HCT116 (cell line): Measurements from ENCODE around the gene MEIKIN. TPM values are rescaled to one million over a fixed set of nuclear protein-coding genes. Genes with fewer than 3 reads are reported as not detected.

Experiments
- ATAC-seq: fragments of 200-7000 bp; cut with Tn5 transposase; 2 replicates; pipeline ENCODE4 v1.9.1; 2020; ENCODE audit warnings: mild to moderate bottlenecking, moderate library complexity
- BruUV-seq: library from RNA; stranded (reverse); fragments of 400-500 nt; replicated peaks from 2 replicates; lab custom pipeline; 2021; lab: Mats Ljungman, UMichigan
- CTCF ChIA-PET: fragments of 300-600 bp; sonication (Branson Sonifier 250); formaldehyde crosslinking; loops from one replicate; lab custom pipeline; 2021; ENCODE audit warnings: antibody characterized with exemption; lab: Charles Lee
- POLR2A ChIA-PET: fragments of 300-600, 350-600 bp; sonication (Branson Sonifier 250); formaldehyde crosslinking; loops from one replicate; lab custom pipeline; 2021; ENCODE audit warnings: antibody characterized with exemption; lab: Charles Lee
- RAD21 ChIA-PET, 2 experiments: fragments of 300-600 bp; sonication (Branson Sonifier 250); formaldehyde crosslinking; loops; one replicate each; lab custom pipeline; 2023; ENCODE audit warnings: low total read pairs in 2 of 2; ENCODE audit not compliant: uncharacterized antibody in 2 of 2, unreplicated experiment in 2 of 2, low non-redundant PET in 1 of 2; lab: Charles Lee
- DNase-seq: peaks from one replicate; pipeline ENCODE4 v3.0.0-alpha.2; 2010; ENCODE audit warnings: low read depth, low spot score
- H2AFZ ChIP-seq: fragments of 200-600 bp; shearing (Covaris generic), sonication (generic); 2 replicates; pipeline ENCODE4 v1.6.1; 2017; ENCODE audit warnings: low read depth, mixed run types, mixed read lengths, antibody characterized with exemption, low read length; ENCODE audit not compliant: poor library complexity, severe bottlenecking
- H3K27ac ChIP-seq: 2 replicates; pipeline ENCODE4 v1.5.1; 2012; ENCODE audit warnings: low read depth, low read length
- H3K27me3 ChIP-seq: fragments of 200-600 bp; sonication (generic); 2 replicates; pipeline ENCODE4 v1.6.1; 2016; ENCODE audit warnings: mixed run types, low read length, mixed read lengths; ENCODE audit not compliant: insufficient read depth
- H3K36me3 ChIP-seq, 2 experiments: fragments of 200-500 bp in 1 of 2; fragments of 200-600 bp in 1 of 2; sonication (Bioruptor generic) in 1 of 2; sonication (generic) in 1 of 2; 2 replicates each; pipeline versions ENCODE4 v1.5.1 to v1.6.1; 2014 to 2016; ENCODE audit warnings: low read length in 2 of 2, inconsistent platforms in 1 of 2, mixed read lengths in 1 of 2, mixed run types in 1 of 2; ENCODE audit not compliant: insufficient read depth in 2 of 2, control insufficient read depth in 1 of 2
- H3K4me1 ChIP-seq, 2 experiments: fragments of 200-600 bp in 1 of 2; sonication (generic) in 1 of 2; 2 replicates each; pipeline versions ENCODE4 v1.5.1 to v1.6.1; 2012 to 2017; ENCODE audit warnings: low read length in 2 of 2, inconsistent platforms in 1 of 2, mild to moderate bottlenecking in 1 of 2, mixed read lengths in 1 of 2, mixed run types in 1 of 2, moderate library complexity in 1 of 2; ENCODE audit not compliant: insufficient read depth in 2 of 2, control insufficient read depth in 1 of 2
- H3K4me2 ChIP-seq: fragments of 200-600 bp; sonication (generic); 2 replicates; pipeline ENCODE4 v1.6.1; 2017; ENCODE audit warnings: mixed run types, low read length, mixed read lengths
- H3K4me3 ChIP-seq, 2 experiments: fragments of 200-600 bp in 1 of 2; sonication (generic) in 1 of 2; replicated peaks in 1 of 2; 2 replicates each; pipeline ENCODE4 v1.5.1; 2011 to 2016; ENCODE audit warnings: low read length in 2 of 2, control low read depth in 1 of 2, low read depth in 1 of 2, mild to moderate bottlenecking in 1 of 2, mixed read lengths in 1 of 2, mixed run types in 1 of 2
- H3K79me2 ChIP-seq: fragments of 200-600 bp; sonication (generic); 2 replicates; pipeline ENCODE4 v1.6.1; 2017; ENCODE audit warnings: mild to moderate bottlenecking, mixed run types, low read length, moderate library complexity, mixed read lengths; ENCODE audit not compliant: insufficient read depth
- H3K9ac ChIP-seq: fragments of 200-600 bp; sonication (generic); 2 replicates; pipeline ENCODE4 v1.6.1; 2016; ENCODE audit warnings: low read length, mixed read lengths
- H3K9me2 ChIP-seq: fragments of 200-600 bp; sonication (generic), shearing (Covaris generic); 2 replicates; pipeline ENCODE4 v1.6.1; 2017; ENCODE audit warnings: mixed run types, mild to moderate bottlenecking, moderate library complexity; ENCODE audit not compliant: insufficient read depth
- H3K9me3 ChIP-seq, 2 experiments: fragments of 200-500 bp in 1 of 2; fragments of 200-600 bp in 1 of 2; sonication (Bioruptor generic) in 1 of 2; sonication (generic) in 1 of 2; 2 replicates each; pipeline ENCODE4 v1.6.1; 2014 to 2017; ENCODE audit warnings: low read length in 2 of 2, mixed read lengths in 2 of 2, inconsistent platforms in 1 of 2, low read depth in 1 of 2, mild to moderate bottlenecking in 1 of 2, mixed run types in 1 of 2, moderate library complexity in 1 of 2; ENCODE audit not compliant: control insufficient read depth in 1 of 2, insufficient read depth in 1 of 2
- H4K20me1 ChIP-seq: fragments of 200-600 bp; sonication (generic), shearing (Covaris generic); 2 replicates; pipeline ENCODE4 v1.6.1; 2017; ENCODE audit warnings: mixed run types, mild to moderate bottlenecking, moderate library complexity; ENCODE audit not compliant: insufficient read depth
- CBX3 ChIP-seq: IDR thresholded peaks from 2 replicates; pipeline ENCODE4 v1.6.1; 2012; ENCODE audit warnings: low read depth
- ELF1 ChIP-seq: IDR thresholded peaks from 2 replicates; pipeline ENCODE4 v1.6.1; 2012; ENCODE audit warnings: low read depth, borderline replicate concordance
- EZH2 ChIP-seq: fragments of 200-600 bp; sonication (generic); IDR thresholded peaks from 2 replicates; pipeline ENCODE4 v1.6.1; 2017; ENCODE audit warnings: antibody characterized with exemption, mixed run types
- EZH2phosphoT487 ChIP-seq: fragments of 200-600 bp; IDR thresholded peaks from 2 replicates; pipeline ENCODE4 v1.6.1; 2018; ENCODE audit warnings: antibody characterized with exemption, borderline replicate concordance
- FOSL1 ChIP-seq: IDR thresholded peaks from 2 replicates; pipeline ENCODE4 v1.6.1; 2012; ENCODE audit warnings: low read depth
- JUND ChIP-seq: IDR thresholded peaks from 2 replicates; pipeline ENCODE4 v1.6.1; 2012
- POLR2A ChIP-seq: IDR thresholded peaks from 2 replicates; pipeline ENCODE4 v1.7.0; 2011; ENCODE audit warnings: borderline replicate concordance; ENCODE audit not compliant: insufficient read depth, insufficient read length; ENCODE audit errors: extremely low read depth
- POLR2AphosphoS5 ChIP-seq: IDR thresholded peaks from 2 replicates; pipeline ENCODE4 v1.6.1; 2011; ENCODE audit warnings: mild to moderate bottlenecking, low read depth, low read length, moderate library complexity
- RAD21 ChIP-seq: IDR thresholded peaks from 2 replicates; pipeline ENCODE4 v1.6.1; 2012; ENCODE audit warnings: low read depth, mild to moderate bottlenecking
- SP1 ChIP-seq: IDR thresholded peaks from 2 replicates; pipeline ENCODE4 v1.6.1; 2012; ENCODE audit warnings: low read depth
- SRF ChIP-seq: IDR thresholded peaks from 2 replicates; pipeline ENCODE4 v1.6.1; 2012; ENCODE audit warnings: low read depth
- TCF7L2 ChIP-seq: IDR thresholded peaks from 2 replicates; pipeline ENCODE4 v1.7.0; 2011; ENCODE audit warnings: borderline replicate concordance, inconsistent platforms; ENCODE audit not compliant: insufficient read depth, insufficient read length; ENCODE audit errors: extremely low read depth
- YY1 ChIP-seq: IDR thresholded peaks from 2 replicates; pipeline ENCODE4 v1.6.1; 2011; ENCODE audit warnings: low read length, low read depth, moderate library complexity, mild to moderate bottlenecking; ENCODE audit not compliant: insufficient replicate concordance; ENCODE audit errors: extremely low read depth
- ZFX ChIP-seq: fragments of 450-650 bp; IDR thresholded peaks from 2 replicates; pipeline ENCODE4 v1.6.1; 2017
- intact Hi-C: fragments of 100-400 bp; cut with micrococcal nuclease; formaldehyde crosslinking; loops from 2 replicates; pipeline ENCODE4 v1.10.0; 2022
- total RNA-seq: library from RNA; stranded (reverse); gene quantifications from one replicate; pipeline ENCODE4 v1.2.1, GENCODE V29; 2021; ENCODE audit not compliant: unreplicated experiment
- TF ChIP-seq, protein P1 (sequence below): IDR thresholded peaks from 2 replicates; pipeline ENCODE4 v1.6.1; 2012
- TF ChIP-seq, protein P2 (sequence below): IDR thresholded peaks from 2 replicates; pipeline ENCODE4 v1.6.1; 2011; ENCODE audit warnings: mild to moderate bottlenecking, low read length, moderate library complexity; ENCODE audit not compliant: insufficient replicate concordance; ENCODE audit errors: extremely low read depth
- TF ChIP-seq, protein P3 (sequence below): IDR thresholded peaks from 2 replicates; pipeline ENCODE4 v1.6.1; 2012; ENCODE audit warnings: low read depth
- TF ChIP-seq, protein P4 (sequence below): IDR thresholded peaks from 2 replicates; pipeline ENCODE4 v1.6.1; 2012

The MEIKIN gene
- total RNA-seq, 1 experiment from 2014 or later, result not detected

DNA sequence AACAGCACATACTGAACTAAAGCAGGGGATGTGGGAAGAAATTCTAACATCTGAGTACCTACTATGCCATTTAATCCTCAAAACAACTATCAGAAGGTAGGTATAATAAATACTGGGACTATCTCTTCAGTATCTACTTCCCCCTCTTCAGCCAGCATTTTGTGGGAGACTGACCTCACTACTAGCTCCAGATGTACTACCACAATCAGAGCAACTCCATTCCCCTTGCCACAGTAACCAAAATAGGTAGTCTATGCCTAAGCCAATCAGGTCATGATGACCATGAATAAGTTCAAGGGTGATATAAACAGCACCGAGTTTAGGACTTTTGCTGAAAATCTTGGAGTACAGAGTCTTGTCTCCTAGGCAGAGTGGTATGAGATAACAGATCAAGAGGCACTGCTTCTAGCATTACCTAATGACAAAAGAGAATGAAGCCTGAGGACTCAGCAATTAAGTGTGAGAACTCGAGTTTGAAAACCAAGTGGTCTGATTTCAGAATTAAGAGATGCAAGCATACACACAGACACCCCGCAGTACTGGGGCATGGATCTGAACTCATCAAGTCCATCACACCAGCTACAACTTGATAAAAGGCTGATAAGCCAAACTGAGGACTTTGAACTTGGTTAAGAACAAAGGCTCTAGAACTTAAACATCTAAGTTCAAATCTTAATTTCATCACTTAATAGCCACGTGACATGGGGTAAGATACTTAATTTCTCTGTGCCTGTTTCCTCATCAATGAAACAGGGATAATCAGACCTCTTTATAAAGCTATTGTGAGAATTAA is 158.4 kb downstream of the MEIKIN start (continued):
- no peak for TF ChIP-seq RAD21
- TF ChIP-seq EZH2phosphoT487, result no peak
- TF ChIP-seq, protein P1, sequence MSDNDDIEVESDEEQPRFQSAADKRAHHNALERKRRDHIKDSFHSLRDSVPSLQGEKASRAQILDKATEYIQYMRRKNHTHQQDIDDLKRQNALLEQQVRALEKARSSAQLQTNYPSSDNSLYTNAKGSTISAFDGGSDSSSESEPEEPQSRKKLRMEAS, result no peak
- no peak for TF ChIP-seq POLR2AphosphoS5
- TF ChIP-seq ZFX, result no peak
- TF ChIP-seq EZH2, result no peak
- TF ChIP-seq CBX3, result no peak
- TF ChIP-seq, protein P2, sequence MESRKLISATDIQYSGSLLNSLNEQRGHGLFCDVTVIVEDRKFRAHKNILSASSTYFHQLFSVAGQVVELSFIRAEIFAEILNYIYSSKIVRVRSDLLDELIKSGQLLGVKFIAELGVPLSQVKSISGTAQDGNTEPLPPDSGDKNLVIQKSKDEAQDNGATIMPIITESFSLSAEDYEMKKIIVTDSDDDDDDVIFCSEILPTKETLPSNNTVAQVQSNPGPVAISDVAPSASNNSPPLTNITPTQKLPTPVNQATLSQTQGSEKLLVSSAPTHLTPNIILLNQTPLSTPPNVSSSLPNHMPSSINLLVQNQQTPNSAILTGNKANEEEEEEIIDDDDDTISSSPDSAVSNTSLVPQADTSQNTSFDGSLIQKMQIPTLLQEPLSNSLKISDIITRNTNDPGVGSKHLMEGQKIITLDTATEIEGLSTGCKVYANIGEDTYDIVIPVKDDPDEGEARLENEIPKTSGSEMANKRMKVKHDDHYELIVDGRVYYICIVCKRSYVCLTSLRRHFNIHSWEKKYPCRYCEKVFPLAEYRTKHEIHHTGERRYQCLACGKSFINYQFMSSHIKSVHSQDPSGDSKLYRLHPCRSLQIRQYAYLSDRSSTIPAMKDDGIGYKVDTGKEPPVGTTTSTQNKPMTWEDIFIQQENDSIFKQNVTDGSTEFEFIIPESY, result no peak
- no peak for TF ChIP-seq YY1
- no peak for TF ChIP-seq ELF1
- no peak for TF ChIP-seq TCF7L2
- no peak for TF ChIP-seq SP1
- TF ChIP-seq JUND, result no peak
- TF ChIP-seq SRF, result no peak
- TF ChIP-seq, all 23 proteins: peak for 0

- H3K36me3 ChIP-seq, result no peaks in the 10 kb centered on the region
- no peaks in the 10 kb centered on the region for H3K27me3 ChIP-seq
- peaks cover 87% of the 10 kb centered on the region for H3K79me2 ChIP-seq
- intact Hi-C loops, result no loop called here
- RAD21 ChIA-PET, result no interaction called here
- BruUV-seq, result no TSS peak
- H3K4me1 ChIP-seq, result no peaks in the 10 kb centered on the region
- no peaks in the 10 kb centered on the region for H3K9me2 ChIP-seq
- POLR2A ChIA-PET, result no interaction called here
- DNase-seq, result no peak
- no peak for TF ChIP-seq EZH2
- TF ChIP-seq, protein P3, sequence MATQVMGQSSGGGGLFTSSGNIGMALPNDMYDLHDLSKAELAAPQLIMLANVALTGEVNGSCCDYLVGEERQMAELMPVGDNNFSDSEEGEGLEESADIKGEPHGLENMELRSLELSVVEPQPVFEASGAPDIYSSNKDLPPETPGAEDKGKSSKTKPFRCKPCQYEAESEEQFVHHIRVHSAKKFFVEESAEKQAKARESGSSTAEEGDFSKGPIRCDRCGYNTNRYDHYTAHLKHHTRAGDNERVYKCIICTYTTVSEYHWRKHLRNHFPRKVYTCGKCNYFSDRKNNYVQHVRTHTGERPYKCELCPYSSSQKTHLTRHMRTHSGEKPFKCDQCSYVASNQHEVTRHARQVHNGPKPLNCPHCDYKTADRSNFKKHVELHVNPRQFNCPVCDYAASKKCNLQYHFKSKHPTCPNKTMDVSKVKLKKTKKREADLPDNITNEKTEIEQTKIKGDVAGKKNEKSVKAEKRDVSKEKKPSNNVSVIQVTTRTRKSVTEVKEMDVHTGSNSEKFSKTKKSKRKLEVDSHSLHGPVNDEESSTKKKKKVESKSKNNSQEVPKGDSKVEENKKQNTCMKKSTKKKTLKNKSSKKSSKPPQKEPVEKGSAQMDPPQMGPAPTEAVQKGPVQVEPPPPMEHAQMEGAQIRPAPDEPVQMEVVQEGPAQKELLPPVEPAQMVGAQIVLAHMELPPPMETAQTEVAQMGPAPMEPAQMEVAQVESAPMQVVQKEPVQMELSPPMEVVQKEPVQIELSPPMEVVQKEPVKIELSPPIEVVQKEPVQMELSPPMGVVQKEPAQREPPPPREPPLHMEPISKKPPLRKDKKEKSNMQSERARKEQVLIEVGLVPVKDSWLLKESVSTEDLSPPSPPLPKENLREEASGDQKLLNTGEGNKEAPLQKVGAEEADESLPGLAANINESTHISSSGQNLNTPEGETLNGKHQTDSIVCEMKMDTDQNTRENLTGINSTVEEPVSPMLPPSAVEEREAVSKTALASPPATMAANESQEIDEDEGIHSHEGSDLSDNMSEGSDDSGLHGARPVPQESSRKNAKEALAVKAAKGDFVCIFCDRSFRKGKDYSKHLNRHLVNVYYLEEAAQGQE, result no peak
- TF ChIP-seq, protein P1, result no peak
- TF ChIP-seq CBX3, result no peak
- TF ChIP-seq, protein P4, sequence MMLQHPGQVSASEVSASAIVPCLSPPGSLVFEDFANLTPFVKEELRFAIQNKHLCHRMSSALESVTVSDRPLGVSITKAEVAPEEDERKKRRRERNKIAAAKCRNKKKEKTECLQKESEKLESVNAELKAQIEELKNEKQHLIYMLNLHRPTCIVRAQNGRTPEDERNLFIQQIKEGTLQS, result no peak
- TF ChIP-seq EZH2phosphoT487, result no peak
- no peak for TF ChIP-seq POLR2AphosphoS5
- TF ChIP-seq RAD21, result no peak
- no peak for TF ChIP-seq ELF1
- TF ChIP-seq POLR2A, result no peak
- no peak for TF ChIP-seq FOSL1
- TF ChIP-seq YY1, result no peak
- TF ChIP-seq JUND, result no peak
- H3K9me3 ChIP-seq, result no peaks in the 10 kb centered on the region
- H3K27ac ChIP-seq, result no peak overlapping the region
- H3K9ac ChIP-seq, result no peak overlapping the region
- no peak overlapping the region for H3K4me2 ChIP-seq
- ATAC-seq, result no peak
- CTCF ChIA-PET, result no interaction called here
- no peak overlapping the region for H2AFZ ChIP-seq
- no peak overlapping the region for H3K4me3 ChIP-seq
- H4K20me1 ChIP-seq, result no peaks in the 10 kb centered on the region
These were observed 159.4 kb downstream of the MEIKIN start for GRCh38 chr5:131786036-131786435.
